Activated T-helper 9 cell treated with anti-CD3 and anti-CD28 coated beads, Interleukin-2, amount 50 U/mL, for 16 hours (primary cell): ENCODE results near the gene CLBA1.
"Not testable (repeated sequence)": the region's sequence is repeated elsewhere in the genome, so short reads cannot be mapped to it uniquely, and the experiment has no call there.

Experiments
- DNase-seq: peaks from one replicate; pipeline ENCODE4 v3.0.0-alpha.2; 2020; ENCODE audit warnings: low read depth

CLBA1 gene

GRCh38 chr14:104947881-104948735, 37.5 kb upstream of the CLBA1 start:
- DNase-seq, result not testable (repeated sequence)

DNA sequence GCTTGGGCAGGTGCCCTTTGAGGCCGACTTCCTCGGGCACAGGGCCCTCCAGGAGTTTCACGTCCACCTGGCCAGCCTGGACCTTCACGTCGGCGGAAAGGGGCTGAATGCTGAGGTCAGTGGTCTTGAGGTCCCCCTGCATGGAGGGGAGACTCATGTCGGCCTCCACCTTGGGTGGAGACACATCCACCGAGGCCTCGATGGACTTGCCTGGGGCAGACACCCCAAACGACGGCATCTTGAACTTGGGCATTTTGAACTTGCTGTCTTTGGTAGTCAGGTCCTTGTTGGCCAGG, 36.9 kb upstream of the CLBA1 start:
- DNase-seq, result no peak

DNA sequence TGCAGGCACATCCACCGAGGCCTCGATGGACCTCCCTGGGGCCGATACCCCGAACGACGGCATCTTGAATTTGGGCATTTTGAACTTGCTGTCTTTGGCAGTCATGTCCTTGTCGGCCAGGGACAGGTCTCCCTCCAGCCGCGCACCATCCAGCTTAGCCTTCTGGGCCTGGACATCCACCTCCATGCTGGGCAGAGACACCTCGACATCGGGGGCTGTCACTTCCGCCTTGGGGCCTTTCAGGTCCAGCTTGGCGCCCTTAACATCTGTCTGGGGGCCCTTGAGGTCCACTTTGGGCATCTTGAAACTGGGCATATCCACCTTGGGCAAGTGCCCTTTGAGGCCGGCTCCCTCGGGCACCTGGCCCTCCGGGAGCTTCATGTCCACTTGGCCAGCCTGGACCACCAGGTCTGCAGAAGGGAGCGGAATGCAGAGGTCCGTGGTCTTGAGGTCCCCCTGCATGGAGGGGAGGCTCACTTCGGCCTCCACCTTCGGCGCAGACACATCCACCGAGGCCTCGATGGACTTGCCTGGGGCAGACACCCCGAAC, 36.1 kb upstream of the CLBA1 start:
- DNase-seq, result not testable (repeated sequence)

GRCh38 chr14:104950021-104950420, 35.6 kb upstream of the CLBA1 start:
- DNase-seq, result no peak

DNA sequence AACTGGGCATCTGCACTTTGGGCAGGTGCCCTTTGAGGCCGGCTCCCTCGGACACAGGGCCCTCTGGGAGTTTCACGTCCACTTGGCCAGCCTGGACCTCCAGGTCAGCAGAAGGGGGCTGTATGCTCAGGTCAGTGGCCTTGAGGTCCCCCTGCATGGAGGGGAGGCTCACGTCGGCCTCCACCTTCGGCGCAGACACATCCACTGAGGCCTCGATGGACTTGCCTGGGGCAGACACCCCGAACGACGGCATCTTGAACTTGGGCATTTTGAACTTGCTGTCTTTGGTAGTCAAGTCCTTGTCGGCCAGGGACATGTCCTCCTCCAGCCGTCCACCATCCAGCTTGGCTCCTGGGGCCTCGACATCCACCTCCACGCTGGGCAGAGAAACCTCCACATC, 34.9 kb upstream of the CLBA1 start:
- not testable (repeated sequence) for DNase-seq

DNA sequence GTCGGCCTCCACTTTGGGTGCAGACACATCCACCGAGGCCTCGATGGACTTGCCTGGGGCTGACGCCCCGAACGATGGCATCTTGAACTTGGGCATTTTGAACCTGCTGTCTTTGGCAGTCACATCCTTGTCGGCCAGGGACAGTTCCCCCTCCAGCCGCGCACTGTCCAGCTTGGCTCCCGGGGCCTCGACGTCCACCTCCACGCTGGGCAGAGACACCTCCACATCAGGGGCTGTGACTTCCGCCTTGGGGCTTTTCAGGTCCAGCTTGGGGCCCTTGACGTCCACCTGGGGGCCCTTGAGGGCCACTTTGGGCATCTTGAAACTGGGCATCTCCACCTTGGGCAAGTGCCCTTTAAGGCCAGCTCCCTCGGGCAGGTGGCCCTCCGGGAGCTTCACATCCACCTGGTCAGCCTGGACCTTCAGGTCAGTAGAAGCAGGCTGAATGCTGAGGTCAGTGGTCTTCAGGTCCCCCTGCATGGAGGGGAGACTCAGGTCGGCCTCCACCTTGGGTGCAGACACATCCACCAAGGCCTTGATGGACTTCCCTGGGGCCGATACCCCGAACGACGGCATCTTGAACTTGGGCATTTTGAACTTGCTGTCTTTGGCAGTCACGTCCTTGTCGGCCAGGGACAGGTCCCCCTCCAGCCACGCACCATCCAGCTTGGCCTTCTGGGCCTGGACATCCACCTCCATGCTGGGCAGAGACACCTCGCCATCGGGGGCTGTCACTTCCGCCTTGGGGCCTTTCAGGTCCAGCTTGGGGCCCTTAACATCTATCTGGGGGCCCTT, 33.5 kb upstream of the CLBA1 start:
- not testable (repeated sequence) for DNase-seq

GRCh38 chr14:104953097-104953496, 32.5 kb upstream of the CLBA1 start:
- DNase-seq, result no peak

DNA sequence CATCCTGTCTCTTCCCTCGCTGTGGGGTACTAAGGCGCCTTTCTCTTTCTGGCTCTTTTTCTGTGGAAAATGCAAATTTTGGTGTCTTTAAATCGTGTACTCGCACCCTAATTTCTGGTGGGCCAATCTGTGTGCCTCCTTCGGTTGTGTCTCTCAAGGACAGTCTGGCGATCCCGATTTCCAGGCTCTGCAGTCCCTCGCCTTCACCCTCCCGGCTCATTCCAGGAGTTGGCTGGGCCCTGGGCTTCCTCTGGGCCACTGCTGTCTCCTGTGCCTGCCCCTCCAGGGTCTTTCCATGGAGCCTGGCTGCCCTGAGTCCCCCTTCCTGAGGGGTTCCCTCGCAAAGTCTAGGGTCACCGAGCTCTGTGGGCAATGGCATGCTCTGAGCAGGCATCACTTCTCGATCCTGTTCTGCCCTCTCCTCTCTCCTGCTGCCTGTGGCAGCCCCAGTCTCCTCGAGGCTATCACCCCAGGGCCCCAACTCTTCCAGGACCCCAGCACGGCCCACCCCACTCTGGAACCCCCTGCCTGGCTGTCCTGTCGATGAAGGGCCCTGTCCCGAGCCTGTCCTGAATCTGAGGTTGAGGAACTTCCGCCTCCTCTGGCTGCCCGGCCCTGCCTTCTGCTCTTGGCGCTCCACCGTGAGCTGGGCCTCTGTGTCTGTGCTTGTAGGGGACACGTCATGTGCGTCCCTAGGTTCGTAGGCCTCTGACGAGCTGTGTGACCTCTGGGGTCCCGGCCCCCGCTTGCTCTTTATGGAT, 31.5 kb upstream of the CLBA1 start:
- DNase-seq, result no peak

DNA sequence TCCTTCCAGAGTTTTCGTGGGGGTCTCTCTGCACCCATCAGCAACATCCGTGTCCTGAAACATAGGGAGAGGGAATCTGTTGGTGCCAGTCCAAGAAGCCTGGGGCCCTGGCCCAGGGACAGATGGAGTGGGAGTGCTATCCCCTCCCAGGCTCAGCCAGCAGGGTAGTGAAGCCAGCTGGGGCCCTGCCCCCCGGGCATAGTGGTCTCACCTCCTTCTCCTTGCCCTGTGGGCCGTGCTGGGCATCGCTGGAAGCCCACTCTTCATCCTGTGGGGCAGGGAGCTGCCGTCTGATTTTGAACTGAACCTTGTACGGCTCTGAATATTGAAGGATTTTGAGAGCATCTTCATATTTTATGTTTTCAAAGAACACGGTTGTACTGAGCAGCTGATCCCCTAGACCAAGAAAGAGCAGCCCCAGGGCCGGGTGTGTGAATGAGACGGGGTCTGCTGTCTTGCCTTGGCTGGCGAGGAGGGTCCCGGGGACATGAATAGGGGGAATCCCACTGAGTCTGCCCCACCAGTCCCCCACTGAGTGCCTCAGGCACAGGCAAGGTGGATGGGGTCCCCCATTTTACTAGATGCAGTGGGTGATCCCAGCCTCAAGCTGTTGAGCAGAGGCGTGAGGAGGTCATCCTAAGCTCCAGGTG, 30.7 kb upstream of the CLBA1 start:
- no peak for DNase-seq

- no peak for DNase-seq
These were observed 30.2 kb upstream of the CLBA1 start for GRCh38 chr14:104955396-104955770.

- DNase-seq, result no peak
These were observed 29.2 kb upstream of the CLBA1 start for GRCh38 chr14:104956290-104956890.

GRCh38 chr14:104957146-104958113, 28.2 kb upstream of the CLBA1 start:
- no peak for DNase-seq

DNA sequence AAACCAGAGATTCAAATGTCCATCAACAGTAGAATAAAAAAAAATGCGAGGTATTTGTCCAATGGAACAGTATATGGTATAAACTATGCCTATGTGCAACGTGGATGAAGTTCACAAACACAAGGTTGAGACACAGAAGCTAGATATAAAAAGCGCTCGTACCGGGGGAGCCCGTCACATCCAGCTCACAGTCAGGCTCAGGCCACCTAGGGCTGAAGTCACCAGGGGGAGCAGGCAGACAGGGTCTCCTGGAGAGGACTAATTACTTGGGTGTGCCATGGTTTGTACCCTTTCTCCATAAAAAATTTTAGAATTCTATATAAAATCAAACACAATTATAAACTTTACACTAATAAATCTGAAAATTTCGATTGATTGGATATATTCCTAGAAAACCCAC, 21.0 kb upstream of the CLBA1 start:
- no peak for DNase-seq

- no peak for DNase-seq
These were observed 19.9 kb upstream of the CLBA1 start for GRCh38 chr14:104965561-104966231.

DNA sequence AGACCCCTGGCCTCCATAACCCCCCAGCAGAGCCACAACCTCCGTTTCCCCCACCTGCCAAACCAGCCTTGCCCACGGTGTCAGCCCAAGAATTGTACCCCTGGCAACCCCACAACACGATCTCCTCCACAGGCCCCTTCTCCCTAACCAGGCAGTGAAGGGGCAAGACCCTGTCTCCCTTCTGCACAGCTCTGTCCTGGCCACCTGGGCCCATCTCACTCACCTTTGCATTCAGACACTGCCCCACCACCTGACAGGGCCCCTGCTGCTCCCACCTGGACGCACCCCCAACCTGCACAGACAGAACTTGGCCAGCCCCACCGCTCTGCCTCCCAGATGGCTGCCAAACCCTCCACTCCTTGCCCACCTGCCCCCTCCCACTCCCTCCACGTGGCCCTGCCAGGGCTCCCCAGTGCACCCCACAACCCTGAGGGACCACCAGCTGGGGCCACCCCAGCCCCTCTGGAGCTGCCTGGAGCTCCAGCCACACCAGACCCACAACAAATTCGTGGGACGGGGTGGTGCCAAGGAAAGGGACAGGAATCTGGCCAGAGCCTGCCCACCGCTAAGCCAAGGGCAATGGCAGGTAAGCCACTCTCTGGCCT, 19.2 kb upstream of the CLBA1 start:
- DNase-seq, result no peak

GRCh38 chr14:104966981-104967385, 18.6 kb upstream of the CLBA1 start:
- DNase-seq, result no peak

DNA sequence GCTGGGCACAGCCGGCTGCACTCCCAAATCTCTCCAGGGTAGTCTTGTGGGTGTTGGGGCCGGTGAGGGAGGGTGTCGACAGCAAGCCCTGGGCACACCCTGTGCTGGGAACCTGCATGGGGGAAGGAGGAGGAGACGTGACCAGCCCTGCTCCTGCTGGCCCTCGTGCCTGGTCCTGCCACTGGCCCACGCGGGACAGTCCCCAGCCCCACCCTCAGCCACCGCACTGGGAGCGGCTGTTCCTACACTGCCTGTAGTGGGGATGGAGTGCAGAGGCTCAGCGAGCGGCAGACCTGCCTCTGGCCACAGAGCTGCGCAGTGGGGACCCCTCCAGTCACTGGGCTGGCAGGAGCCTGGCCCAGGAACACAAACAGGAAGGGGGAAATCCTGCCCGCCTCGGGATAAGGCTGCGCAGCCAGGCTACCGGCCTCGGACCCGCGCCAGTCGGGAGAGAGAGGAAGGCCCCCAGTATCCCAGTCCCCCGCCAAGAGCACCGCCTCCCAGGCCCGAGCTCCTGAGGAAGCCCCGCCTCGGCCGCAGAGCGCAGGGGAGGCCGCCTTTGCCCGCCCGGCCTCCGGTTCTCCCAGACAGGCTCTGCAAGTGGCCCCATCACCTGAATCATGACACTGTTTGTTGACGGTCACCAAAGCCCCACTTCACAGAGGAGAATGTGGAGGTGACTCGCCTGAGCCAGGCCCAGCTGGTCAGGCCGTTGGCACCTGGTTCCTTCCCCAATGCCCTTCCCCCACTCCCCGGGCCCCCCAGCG, 18.0 kb upstream of the CLBA1 start:
- DNase-seq, result no peak

DNA sequence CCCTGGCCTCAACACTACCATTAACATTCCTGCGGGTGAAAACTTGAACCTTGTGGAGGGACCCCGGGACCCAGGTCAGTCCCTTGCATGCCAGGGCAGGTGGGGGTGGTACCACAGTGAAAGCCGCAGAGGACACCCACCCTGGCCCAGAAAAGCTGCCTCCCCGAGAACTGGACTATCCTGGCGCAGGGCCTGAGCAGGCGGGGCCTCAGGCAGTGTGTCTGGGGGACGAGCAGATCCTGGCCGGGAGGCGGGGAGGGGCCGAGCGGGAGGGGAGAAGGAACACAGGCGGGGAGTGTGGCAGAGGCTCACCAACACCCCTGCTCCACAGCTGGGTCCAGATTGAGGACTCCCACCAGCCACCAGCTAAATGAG, 17.4 kb upstream of the CLBA1 start:
- no peak for DNase-seq
